GM23338 (cell line): ENCODE data around the gene DYRK4. TPM values are rescaled to one million over a fixed set of nuclear protein-coding genes. Genes with fewer than 3 reads are reported as not detected.

Experiments used
- ATAC-seq: fragments of 200-7000 bp; cut with Tn5 transposase; 3 replicates; pipeline ENCODE4 v1.9.1; 2020
- DNase-seq: peaks from one replicate; pipeline ENCODE4 v3.0.0-alpha.2; 2015; ENCODE audit warnings: low spot score
- H2AFZ ChIP-seq: fragments of 200-600 bp; sonication (generic); 2 replicates; pipeline ENCODE4 v1.8.0; 2016; ENCODE audit warnings: antibody characterized with exemption, mild to moderate bottlenecking, moderate library complexity
- H3F3A ChIP-seq: fragments of 200-600 bp; sonication (generic); replicated peaks from 2 replicates; pipeline ENCODE4 v1.8.0; 2017; ENCODE audit warnings: antibody characterized with exemption, mixed run types, low read depth
- H3K27ac ChIP-seq: fragments of 200-600 bp; sonication (generic); 2 replicates; pipeline ENCODE4 v1.6.1; 2016; ENCODE audit warnings: low read depth
- H3K27me3 ChIP-seq: fragments of 200-600 bp; sonication (generic); 2 replicates; pipeline ENCODE4 v1.8.0; 2016; ENCODE audit warnings: mild to moderate bottlenecking, mixed run types, moderate library complexity; ENCODE audit not compliant: insufficient read depth
- H3K36me3 ChIP-seq: fragments of 200-600 bp; sonication (generic); 2 replicates; pipeline ENCODE4 v1.8.0; 2016; ENCODE audit warnings: mild to moderate bottlenecking; ENCODE audit not compliant: insufficient read depth
- H3K4me1 ChIP-seq: fragments of 200-600 bp; sonication (generic); 2 replicates; pipeline ENCODE4 v1.8.0; 2016; ENCODE audit warnings: mild to moderate bottlenecking, moderate library complexity; ENCODE audit not compliant: insufficient read depth
- H3K4me2 ChIP-seq: fragments of 200-600 bp; sonication (generic); 2 replicates; pipeline ENCODE4 v1.7.1; 2017; ENCODE audit warnings: mixed run types
- H3K4me3 ChIP-seq: fragments of 200-600 bp; sonication (generic); 2 replicates; pipeline ENCODE4 v1.6.1; 2016; ENCODE audit warnings: mixed run types
- H3K79me2 ChIP-seq: fragments of 200-600 bp; sonication (generic); replicated peaks from 2 replicates; pipeline ENCODE4 v1.8.0; 2017; ENCODE audit warnings: mild to moderate bottlenecking; ENCODE audit not compliant: insufficient read depth
- H3K9me2 ChIP-seq: fragments of 200-600 bp; sonication (generic); 2 replicates; pipeline ENCODE4 v1.8.0; 2017; ENCODE audit not compliant: insufficient read depth
- H4K20me1 ChIP-seq: fragments of 200-600 bp; sonication (generic); replicated peaks from 2 replicates; pipeline ENCODE4 v1.8.0; 2017; ENCODE audit warnings: mild to moderate bottlenecking; ENCODE audit not compliant: insufficient read depth
- H3K27ac Mint-ChIP-seq: 2 replicates; pipeline ENCODE4 v1.8.0; 2020; ENCODE audit warnings: inconsistent platforms, mild to moderate bottlenecking, moderate library complexity, mixed read lengths
- H3K27me3 Mint-ChIP-seq: 3 replicates; pipeline ENCODE4 v1.8.0; 2022; ENCODE audit warnings: low read depth, mild to moderate bottlenecking, moderate library complexity, mixed read lengths, inconsistent platforms; ENCODE audit not compliant: insufficient read depth, poor library complexity
- H3K36me3 Mint-ChIP-seq: 3 replicates; pipeline ENCODE4 v1.8.0; 2021; ENCODE audit warnings: low read depth, mild to moderate bottlenecking, inconsistent platforms, moderate library complexity, mixed read lengths
- H3K4me1 Mint-ChIP-seq: 3 replicates; pipeline ENCODE4 v1.8.0; 2020; ENCODE audit warnings: mild to moderate bottlenecking, inconsistent platforms, mixed read lengths
- H3K4me3 Mint-ChIP-seq: 3 replicates; pipeline ENCODE4 v1.8.0; 2021; ENCODE audit warnings: moderate library complexity, mild to moderate bottlenecking, inconsistent platforms, mixed read lengths
- H3K9me3 Mint-ChIP-seq: 3 replicates; pipeline ENCODE4 v1.8.0; 2020; ENCODE audit warnings: moderate library complexity, mild to moderate bottlenecking, inconsistent platforms, mixed read lengths
- CREB1 ChIP-seq: fragments of 250-450 bp; sonication (Bioruptor Pico); IDR thresholded peaks from 2 replicates; pipeline ENCODE4 v1.5.0; 2020; ENCODE audit warnings: low read depth, mild to moderate bottlenecking, moderate library complexity
- CTCF ChIP-seq, 2 experiments: fragments of 200-600 bp in 1 of 2; sonication (generic) in 1 of 2; conservative IDR thresholded peaks; 2 replicates each; pipeline versions ENCODE4 v1.5.1 to v1.6.1; 2016 to 2017; ENCODE audit warnings: antibody characterized with exemption in 2 of 2, low read depth in 2 of 2, mild to moderate bottlenecking in 2 of 2, moderate library complexity in 1 of 2
- ETS1 ChIP-seq: IDR thresholded peaks from 2 replicates; pipeline ENCODE4 v1.6.1; 2016; ENCODE audit warnings: antibody characterized with exemption
- EZH2 ChIP-seq: fragments of 200-600 bp; sonication (generic); IDR thresholded peaks from one replicate; pipeline ENCODE4 v1.8.0; 2017; ENCODE audit warnings: antibody characterized with exemption, mild to moderate bottlenecking, low read depth; ENCODE audit not compliant: unreplicated experiment
- EZH2phosphoT487 ChIP-seq: fragments of 200-600 bp; sonication (generic); IDR thresholded peaks from one replicate; pipeline ENCODE4 v1.8.1; 2018; ENCODE audit warnings: antibody characterized with exemption; ENCODE audit not compliant: unreplicated experiment
- JUNB ChIP-seq: IDR thresholded peaks from one replicate; pipeline ENCODE4 v1.6.1; 2016; ENCODE audit warnings: antibody characterized with exemption; ENCODE audit not compliant: unreplicated experiment
- NANOG ChIP-seq: IDR thresholded peaks from 2 replicates; pipeline ENCODE4 v1.6.1; 2016; ENCODE audit warnings: antibody characterized with exemption, borderline replicate concordance
- POLR2AphosphoS5 ChIP-seq: IDR thresholded peaks from 2 replicates; pipeline ENCODE4 v1.6.1; 2016; ENCODE audit warnings: antibody characterized with exemption, low read depth
- REST ChIP-seq: IDR thresholded peaks from one replicate; pipeline ENCODE4 v1.6.1; 2018; ENCODE audit warnings: antibody characterized with exemption; ENCODE audit not compliant: unreplicated experiment
- STAT1 ChIP-seq: IDR thresholded peaks from one replicate; pipeline ENCODE4 v1.6.1; 2016; ENCODE audit warnings: antibody characterized with exemption; ENCODE audit not compliant: unreplicated experiment
- ZNF114 ChIP-seq: fragments of 250-450 bp; sonication (Bioruptor Pico); IDR thresholded peaks from 2 replicates; pipeline ENCODE4 v1.5.0; 2020; ENCODE audit warnings: mild to moderate bottlenecking, moderate library complexity
- ZNF331 ChIP-seq: fragments of 250-450 bp; sonication (Bioruptor Pico); IDR thresholded peaks from 2 replicates; pipeline ENCODE4 v1.5.0; 2020; ENCODE audit warnings: low read depth, mild to moderate bottlenecking, moderate library complexity
- ZNF462 ChIP-seq: fragments of 250-450 bp; sonication (Bioruptor Pico); IDR thresholded peaks from 2 replicates; pipeline ENCODE4 v1.5.0; 2020; ENCODE audit warnings: mild to moderate bottlenecking, moderate library complexity
- polyA plus RNA-seq: library from polyadenylated mRNA; unstranded; fragments of >200 nt; fragmentation: Nextera tagmentation; extraction: Ambion mirVana; gene quantifications from 2 replicates; pipeline ENCODE4 v1.2.1, GENCODE V29; 2016
- total RNA-seq: library from RNA; depleted of rRNA; stranded (reverse); fragments of >200 nt; shearing (Covaris generic); gene quantifications from 2 replicates; pipeline ENCODE4 v1.2.3, GENCODE V29; 2014

Gene DYRK4
- total and polyA plus RNA-seq, 2 experiments from 2014 or later, result 11.3 to 16.9 TPM

GRCh38 chr12:4588916-4589315, 26.9 kb downstream of the DYRK4 start:
- Histone ChIP-seq H3K27ac (no peak overlapping the region), H3K27me3 (no peaks in the 10 kb centered on the region), H3F3A (no peaks in the 10 kb centered on the region), H3K36me3 (no peaks in the 10 kb centered on the region), H4K20me1 (no peaks in the 10 kb centered on the region), H3K9me2 (no peaks in the 10 kb centered on the region), H3K79me2 (no peaks in the 10 kb centered on the region), H3K4me1 (peaks cover 7% of the 10 kb centered on the region; the same call in 1 of the 2 replicates), H3K4me3 (no peak overlapping the region), H2AFZ (no peak overlapping the region), H3K4me2 (no peak overlapping the region)
- H3K9me3 Mint-ChIP-seq, result no peaks in the 10 kb centered on the region
- ATAC-seq (no peak), DNase-seq (no peak)
- H3K36me3 Mint-ChIP-seq, result no peaks in the 10 kb centered on the region
- H3K4me1 Mint-ChIP-seq, result peaks cover 8% of the 10 kb centered on the region
- no peak overlapping the region for H3K27ac Mint-ChIP-seq
- no peaks in the 10 kb centered on the region for H3K27me3 Mint-ChIP-seq
- H3K4me3 Mint-ChIP-seq, result no peak overlapping the region
- TF ChIP-seq NANOG, result no peak
- TF ChIP-seq JUNB, result no peak
- TF ChIP-seq ZNF462 (CRISPR knock-in tag), result no peak
- no peak for TF ChIP-seq ZNF331 (CRISPR knock-in tag)
- no peak for TF ChIP-seq ZNF114 (CRISPR knock-in tag)
- TF ChIP-seq CREB1 (CRISPR knock-in tag), result no peak
- TF ChIP-seq REST, result no peak
- TF ChIP-seq POLR2AphosphoS5, result no peak
- no peak for TF ChIP-seq STAT1
- no peak for TF ChIP-seq EZH2
- no peak for TF ChIP-seq CTCF (conservative IDR thresholded peaks at IDR 0.05; ENCODE audit: low read depth in 2 of 2)
- TF ChIP-seq EZH2phosphoT487, result no peak
- no peak for TF ChIP-seq ETS1
